Astrocyte (in vitro differentiated cells and primary cell): ENCODE results near the gene CXCL10.

ENCODE experiments used
- EZH2 ChIP-seq: IDR thresholded peaks from 2 replicates; pipeline ENCODE4 v1.6.1; 2012; ENCODE audit warnings: mild to moderate bottlenecking, low read length, inconsistent platforms; ENCODE audit not compliant: insufficient read depth
- TF ChIP-seq, protein P1 (sequence below): IDR thresholded peaks from 2 replicates; pipeline ENCODE4 v1.5.1; 2011; ENCODE audit warnings: low read depth, mild to moderate bottlenecking, inconsistent platforms, low read length, moderate library complexity; ENCODE audit not compliant: insufficient read depth

DNA sequence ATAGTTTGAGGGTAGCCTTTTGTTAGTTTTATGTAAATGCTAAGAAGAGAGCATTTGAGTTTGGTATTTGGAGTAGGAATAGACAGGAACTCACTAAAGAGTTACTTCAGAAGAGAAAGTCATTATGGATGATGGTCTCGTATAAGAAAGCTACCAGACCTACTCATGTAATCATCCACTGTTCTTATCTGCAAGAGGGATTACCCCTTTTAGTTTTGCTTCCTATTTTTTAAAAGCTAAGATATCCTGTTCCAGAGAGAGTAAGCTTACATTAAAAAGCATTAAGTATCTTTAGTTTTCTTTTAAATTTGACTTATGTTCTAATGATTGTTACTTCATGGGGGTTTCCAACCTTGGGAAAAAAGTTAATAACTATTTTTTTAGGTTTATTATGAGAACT lies 38.7 kb upstream of the CXCL10 start:
- TF ChIP-seq, protein P1, sequence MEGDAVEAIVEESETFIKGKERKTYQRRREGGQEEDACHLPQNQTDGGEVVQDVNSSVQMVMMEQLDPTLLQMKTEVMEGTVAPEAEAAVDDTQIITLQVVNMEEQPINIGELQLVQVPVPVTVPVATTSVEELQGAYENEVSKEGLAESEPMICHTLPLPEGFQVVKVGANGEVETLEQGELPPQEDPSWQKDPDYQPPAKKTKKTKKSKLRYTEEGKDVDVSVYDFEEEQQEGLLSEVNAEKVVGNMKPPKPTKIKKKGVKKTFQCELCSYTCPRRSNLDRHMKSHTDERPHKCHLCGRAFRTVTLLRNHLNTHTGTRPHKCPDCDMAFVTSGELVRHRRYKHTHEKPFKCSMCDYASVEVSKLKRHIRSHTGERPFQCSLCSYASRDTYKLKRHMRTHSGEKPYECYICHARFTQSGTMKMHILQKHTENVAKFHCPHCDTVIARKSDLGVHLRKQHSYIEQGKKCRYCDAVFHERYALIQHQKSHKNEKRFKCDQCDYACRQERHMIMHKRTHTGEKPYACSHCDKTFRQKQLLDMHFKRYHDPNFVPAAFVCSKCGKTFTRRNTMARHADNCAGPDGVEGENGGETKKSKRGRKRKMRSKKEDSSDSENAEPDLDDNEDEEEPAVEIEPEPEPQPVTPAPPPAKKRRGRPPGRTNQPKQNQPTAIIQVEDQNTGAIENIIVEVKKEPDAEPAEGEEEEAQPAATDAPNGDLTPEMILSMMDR: no peak
- no peak for TF ChIP-seq EZH2
